A549 (cell line): ENCODE data around the gene PTGES. TPM values are rescaled to one million over a fixed set of nuclear protein-coding genes. Genes with fewer than 3 reads are reported as not detected.

Experiments
- ATAC-seq, 2 experiments: fragments of 200-7000 bp in 1 of 2; fragments of >200 bp in 1 of 2; cut with Nextera tagmentation in 1 of 2; cut with Tn5 transposase in 1 of 2; 3 replicates each; pipeline versions ENCODE4 v1.8.0 to v1.9.1; 2018 to 2020; ENCODE audit warnings: mild to moderate bottlenecking in 1 of 2, moderate library complexity in 1 of 2
- CTCF ChIA-PET: fragments of 300-600 bp; sonication (Branson Sonifier 250); formaldehyde crosslinking; extraction: SDS; loops from one replicate; lab custom pipeline; 2021; ENCODE audit warnings: antibody characterized with exemption, inconsistent platforms; lab: Yijun Ruan, JAX
- POLR2A ChIA-PET: fragments of 350-600 bp; formaldehyde crosslinking; extraction: SDS; loops from one replicate; lab custom pipeline; 2021; ENCODE audit warnings: antibody characterized with exemption, inconsistent platforms; lab: Yijun Ruan, JAX
- DNase-seq, 2 experiments: peaks; one replicate each; pipeline versions ENCODE4 v3.0.0 to v3.0.0-alpha.2; 2011 to 2016; ENCODE audit warnings: low read depth in 1 of 2, low spot score in 1 of 2
- FAIRE-seq: peaks from 2 replicates; lab custom pipeline; 2011; peaks lifted over from hg19 to GRCh38; lab: Jason Lieb, UNC
- H3K27ac ChIP-seq, 2 experiments: fragments of >200 bp; sonication (Bioruptor Twin); formaldehyde crosslinking; 3 replicates each; pipeline ENCODE4 v1.5.1; 2016 to 2017
- H3K4me1 ChIP-seq: fragments of >200 bp; sonication (Bioruptor Twin); formaldehyde crosslinking; 3 replicates; pipeline ENCODE4 v1.6.1; 2016
- H3K4me2 ChIP-seq: fragments of >200 bp; sonication (Bioruptor Twin); formaldehyde crosslinking; 3 replicates; pipeline ENCODE4 v1.6.1; 2016
- H3K4me3 ChIP-seq: fragments of >200 bp; sonication (Bioruptor Twin); formaldehyde crosslinking; 3 replicates; pipeline ENCODE4 v1.5.1; 2016
- H3K9me3 ChIP-seq: fragments of >200 bp; sonication (Bioruptor Twin); formaldehyde crosslinking; 3 replicates; pipeline ENCODE4 v1.6.1; 2016
- ATOH8 ChIP-seq: fragments of 250-450 bp; sonication (Bioruptor Pico); IDR thresholded peaks from 2 replicates; pipeline ENCODE4 v1.5.0; 2020; ENCODE audit warnings: low read depth, mild to moderate bottlenecking, moderate library complexity
- BCL3 ChIP-seq: fragments of >200 bp; sonication (Bioruptor Twin); formaldehyde crosslinking; IDR thresholded peaks from 3 replicates; pipeline ENCODE4 v1.6.1; 2016
- CBX2 ChIP-seq: fragments of 200-600 bp; sonication (generic); IDR thresholded peaks from 2 replicates; pipeline ENCODE4 v1.6.1; 2016; ENCODE audit warnings: low read depth, mild to moderate bottlenecking, borderline replicate concordance
- CBX8 ChIP-seq: fragments of 200-600 bp; sonication (generic); IDR thresholded peaks from 2 replicates; pipeline ENCODE4 v1.6.1; 2016
- CTCF ChIP-seq: fragments of >200 bp; sonication (Bioruptor Twin); formaldehyde crosslinking; IDR thresholded peaks from 3 replicates; pipeline ENCODE4 v1.5.1; 2016
- ESRRA ChIP-seq: fragments of 150-350 bp; IDR thresholded peaks from 2 replicates; pipeline ENCODE4 v1.6.1; 2014; ENCODE audit warnings: mild to moderate bottlenecking, low read length, borderline replicate concordance
- FOSL2 ChIP-seq, 2 experiments: fragments of 450-650 bp in 1 of 2; fragments of >200 bp in 1 of 2; sonication (Bioruptor Twin) in 1 of 2; formaldehyde crosslinking; IDR thresholded peaks; 2 replicates each; pipeline versions ENCODE4 v1.5.0 to v1.6.1; 2016 to 2020; ENCODE audit warnings: mild to moderate bottlenecking in 1 of 2, moderate library complexity in 1 of 2
- FOXS1 ChIP-seq: fragments of 250-450 bp; sonication (Bioruptor Pico); IDR thresholded peaks from 2 replicates; pipeline ENCODE4 v1.5.0; 2020; ENCODE audit warnings: mild to moderate bottlenecking, moderate library complexity
- HES2 ChIP-seq: fragments of >200 bp; sonication (Bioruptor Twin); formaldehyde crosslinking; IDR thresholded peaks from 2 replicates; pipeline ENCODE4 v1.6.1; 2016
- HEYL ChIP-seq: fragments of 250-450 bp; sonication (Bioruptor Pico); IDR thresholded peaks from 2 replicates; pipeline ENCODE4 v1.8.0; 2021; ENCODE audit warnings: mild to moderate bottlenecking, moderate library complexity
- HOXB13 ChIP-seq: fragments of 250-450 bp; sonication (Bioruptor Pico); IDR thresholded peaks from 2 replicates; pipeline ENCODE4 v1.5.0; 2020; ENCODE audit warnings: low read depth, mild to moderate bottlenecking, moderate library complexity
- JUN ChIP-seq, 2 experiments: fragments of >200 bp; sonication (Bioruptor Twin); formaldehyde crosslinking; IDR thresholded peaks; 2 replicates in 1 of 2; 3 replicates in 1 of 2; pipeline ENCODE4 v1.6.1; 2016 to 2017
- KDM1A ChIP-seq: fragments of 200-600 bp; sonication (generic); IDR thresholded peaks from 2 replicates; pipeline ENCODE4 v1.6.1; 2016; ENCODE audit warnings: low read depth, mild to moderate bottlenecking
- MAX ChIP-seq: IDR thresholded peaks from 2 replicates; pipeline ENCODE4 v1.6.1; 2012
- MYC ChIP-seq: IDR thresholded peaks from 2 replicates; pipeline ENCODE4 v1.6.1; 2012; ENCODE audit warnings: mild to moderate bottlenecking, inconsistent platforms, low read length, improper control_type of control experiment, borderline replicate concordance
- NPAS2 ChIP-seq: fragments of 250-450 bp; sonication (Bioruptor Pico); IDR thresholded peaks from 2 replicates; pipeline ENCODE4 v1.8.0; 2022; ENCODE audit warnings: mild to moderate bottlenecking, moderate library complexity, borderline replicate concordance
- POLR2A ChIP-seq: IDR thresholded peaks from 2 replicates; pipeline ENCODE4 v1.6.1; 2012; ENCODE audit warnings: mild to moderate bottlenecking, low read length
- RARB ChIP-seq: fragments of 250-450 bp; sonication (Bioruptor Pico); IDR thresholded peaks from 2 replicates; pipeline ENCODE4 v1.8.0; 2021; ENCODE audit warnings: mild to moderate bottlenecking, moderate library complexity
- RFX5 ChIP-seq: fragments of 450-650 bp; IDR thresholded peaks from 2 replicates; pipeline ENCODE4 v1.7.1; 2014; ENCODE audit warnings: antibody characterized with exemption, mild to moderate bottlenecking, moderate library complexity
- SREBF2 ChIP-seq: fragments of 450-650 bp; IDR thresholded peaks from 2 replicates; pipeline ENCODE4 v1.6.1; 2014; ENCODE audit warnings: mild to moderate bottlenecking, moderate library complexity
- USF2 ChIP-seq: fragments of 450-650 bp; IDR thresholded peaks from 2 replicates; pipeline ENCODE4 v1.6.1; 2014; ENCODE audit warnings: antibody characterized with exemption
- ZNF302 ChIP-seq: fragments of 250-450 bp; sonication (Bioruptor Pico); IDR thresholded peaks from 2 replicates; pipeline ENCODE4 v1.9.0; 2021; ENCODE audit warnings: inconsistent platforms, mild to moderate bottlenecking, moderate library complexity
- WGBS: methylation state at CpG from one replicate; pipeline ENCODE4 v1.1.6; 2017; ENCODE audit errors: missing lambda C conversion rate; 5-methylcytosine and 5-hydroxymethylcytosine counted together
- polyA plus RNA-seq, 4 experiments: library from polyadenylated mRNA; depleted of rRNA in 3 of 4; stranded (reverse); fragments of >200 nt; fragmentation: RNase III in 1 of 4; extraction: RNeasy Plus Mini Kit Qiagen cat#74134 plus additional on column Dnase treatment in 1 of 4; gene quantifications; 2 replicates in 3 of 4; 3 replicates in 1 of 4; pipeline ENCODE4 v1.2.3, GENCODE V29; 2011 to 2017

PTGES gene
- polyA plus RNA-seq, 2 of the 4 experiments (the other 2 are of a cell fraction) = 19.1 to 58.8 TPM

- Histone ChIP-seq H3K4me3 (peak overlapping the region; percentile 64), H3K27ac (peak overlapping the region; percentile 97), H3K4me1 (peaks cover 17% of the 10 kb centered on the region), H3K4me2 (peak overlapping the region; percentile 99), H3K9me3 (no peaks in the 10 kb centered on the region)
- FAIRE-seq (no peak), DNase-seq (peak in 1 of 2 experiments; percentile 51), ATAC-seq (peak; percentile 5 to 37; a peak in 3 of 6 replicates)
- POLR2A ChIA-PET = interaction anchor here (0.5 to 1.4 kb wide), 3 partner anchors 13 to 61 kb away, joined by 3 to 4 read pairs (median 3); no protein-coding TSS in a partner anchor
- CTCF ChIA-PET = interaction anchor here (0.6 to 4.9 kb wide), 17 partner anchors 10 to 555 kb away, joined by 3 to 45 read pairs (median 4); partner anchors contain the start of gene ASB6
- TF ChIP-seq NPAS2 = no peak
- TF ChIP-seq SREBF2 = no peak
- TF ChIP-seq JUN (IDR thresholded peaks at IDR 0.05) = peak in 1 of 2 experiments; percentile 6; a peak in 1 of 5 replicates
- no peak for TF ChIP-seq HES2
- no peak for TF ChIP-seq RFX5
- WGBS = 29% methylated on average over 14 of the region's 25 CpGs
These were observed 55.1 kb downstream of the PTGES start for GRCh38 chr9:129697656-129698253.

GRCh38 chr9:129696944-129697655 lies 55.7 kb downstream of the PTGES start:
- Histone ChIP-seq H3K4me2 (peak overlapping the region; percentile 99), H3K4me3 (peak overlapping the region; percentile 64), H3K27ac (peak overlapping the region; percentile 97), H3K4me1 (peaks cover 13% of the 10 kb centered on the region), H3K9me3 (no peaks in the 10 kb centered on the region)
- ChIA-PET CTCF (interaction anchor here (0.6 to 4.9 kb wide), 18 partner anchors 9 to 554 kb away, joined by 3 to 45 read pairs (median 4); partner anchors contain the start of gene ASB6), POLR2A (interaction anchor here (0.6 to 1.4 kb wide), 5 partner anchors 14 to 87 kb away, joined by 3 to 4 read pairs (median 4); partner anchors contain the start of gene NTMT1)
- 12% methylated on average over 45 of the region's 71 CpGs for WGBS
- no peak for FAIRE-seq
- DNase-seq = peak; percentile 44 to 60
- ATAC-seq = peak; percentile 76 to 85
- TF ChIP-seq CBX2 = no peak
- TF ChIP-seq ESRRA = peak; percentile 76; the same call in 1 of the 2 replicates
- TF ChIP-seq ATOH8 (CRISPR knock-in tag) = peak; percentile 59; the same call in 1 of the 2 replicates
- TF ChIP-seq KDM1A = no peak
- no peak for TF ChIP-seq CBX8
- TF ChIP-seq FOSL2 (IDR thresholded peaks at IDR 0.05) = no peak
- no peak for TF ChIP-seq FOSL2 (CRISPR knock-in tag; IDR thresholded peaks at IDR 0.05)
- no peak for TF ChIP-seq NPAS2
- no peak for TF ChIP-seq ZNF302
- TF ChIP-seq MAX = peak; percentile 85; the same call in 1 of the 2 replicates
- no peak for TF ChIP-seq HEYL (CRISPR knock-in tag)
- no peak for TF ChIP-seq USF2
- TF ChIP-seq RARB = no peak
- peak; percentile 35 to 52; a peak in 2 of 5 replicates for TF ChIP-seq JUN (IDR thresholded peaks at IDR 0.05)
- no peak for TF ChIP-seq HOXB13
- peak; percentile 85; the same call in 1 of the 2 replicates for TF ChIP-seq MYC
- TF ChIP-seq CTCF = no peak
- no peak for TF ChIP-seq SREBF2
- TF ChIP-seq FOXS1 (CRISPR knock-in tag) = no peak
- TF ChIP-seq BCL3 = no peak
- TF ChIP-seq POLR2A = peak; percentile 43
